Mesendoderm (in vitro differentiated cells): ENCODE results near the gene ACKR2.

Experiments
- DNase-seq: peaks from one replicate; pipeline ENCODE4 v3.0.0; 2013
- H2AK5ac ChIP-seq: 2 replicates; pipeline ENCODE4 v1.6.1; 2013; ENCODE audit warnings: low read length, inconsistent platforms
- H2BK120ac ChIP-seq: 2 replicates; pipeline ENCODE4 v1.6.1; 2013; ENCODE audit warnings: low read depth, mild to moderate bottlenecking, low read length, moderate library complexity, mixed read lengths
- H2BK15ac ChIP-seq: replicated peaks from 2 replicates; pipeline ENCODE4 v1.6.1; 2013; ENCODE audit warnings: low read depth, mild to moderate bottlenecking, moderate library complexity
- H2BK5ac ChIP-seq: 2 replicates; pipeline ENCODE4 v1.6.1; 2013; ENCODE audit warnings: low read length, inconsistent platforms
- H3K18ac ChIP-seq: 2 replicates; pipeline ENCODE4 v1.6.1; 2013; ENCODE audit warnings: mild to moderate bottlenecking, low read length, mixed read lengths
- H3K23ac ChIP-seq: one replicate; pipeline ENCODE4 v1.6.1; 2013; ENCODE audit warnings: low read length
- H3K27ac ChIP-seq: 2 replicates; pipeline ENCODE4 v1.5.1; 2013; ENCODE audit warnings: low read depth, mild to moderate bottlenecking, inconsistent platforms, low read length, moderate library complexity
- H3K27me3 ChIP-seq: 2 replicates; pipeline ENCODE4 v1.6.1; 2013; ENCODE audit warnings: low read length, control low read depth, mild to moderate bottlenecking, inconsistent platforms; ENCODE audit not compliant: insufficient read depth, poor library complexity
- H3K36me3 ChIP-seq: 2 replicates; pipeline ENCODE4 v1.6.1; 2013; ENCODE audit warnings: low read length, inconsistent platforms; ENCODE audit not compliant: control insufficient read depth, insufficient read depth
- H3K4ac ChIP-seq: one replicate; pipeline ENCODE4 v1.6.1; 2013; ENCODE audit warnings: low read depth, mild to moderate bottlenecking, low read length, moderate library complexity
- H3K4me1 ChIP-seq: 2 replicates; pipeline ENCODE4 v1.6.1; 2013; ENCODE audit warnings: low read depth, low read length, inconsistent platforms; ENCODE audit not compliant: control insufficient read depth
- H3K4me2 ChIP-seq: 2 replicates; pipeline ENCODE4 v1.6.1; 2013; ENCODE audit warnings: low read length
- H3K4me3 ChIP-seq: 2 replicates; pipeline ENCODE4 v1.5.1; 2013; ENCODE audit warnings: mild to moderate bottlenecking, low read length
- H3K56ac ChIP-seq: one replicate; pipeline ENCODE4 v1.6.1; 2013; ENCODE audit warnings: low read length
- H3K79me1 ChIP-seq: 2 replicates; pipeline ENCODE4 v1.6.1; 2013; ENCODE audit warnings: low read length, inconsistent platforms
- H3K79me2 ChIP-seq: 2 replicates; pipeline ENCODE4 v1.6.1; 2013; ENCODE audit warnings: mild to moderate bottlenecking, low read length; ENCODE audit not compliant: control insufficient read depth, insufficient read depth
- H3K9ac ChIP-seq: 2 replicates; pipeline ENCODE4 v1.6.1; 2013; ENCODE audit warnings: low read length, inconsistent platforms
- H4K5ac ChIP-seq: one replicate; pipeline ENCODE4 v1.6.1; 2013; ENCODE audit warnings: low read length
- H4K8ac ChIP-seq: one replicate; pipeline ENCODE4 v1.6.1; 2013; ENCODE audit warnings: low read depth, mild to moderate bottlenecking, control low read depth, low read length, moderate library complexity
- WGBS: extraction: QIAGEN DNeasy Blood & Tissue Kit; methylation state at CpG from one replicate; pipeline ENCODE4 v1.1.7; 2013; ENCODE audit warnings: low lambda C conversion rate, missing lambda C conversion rate; ENCODE audit not compliant: insufficient coverage; ENCODE audit errors: extremely low coverage; 5-methylcytosine and 5-hydroxymethylcytosine counted together

ACKR2 gene

GRCh38 chr3:42849017-42849416 lies 39.8 kb downstream of the ACKR2 start:
- WGBS = no CpG with 5 or more reads among the region's 7 CpGs
- Histone ChIP-seq H2BK5ac (no peak overlapping the region), H4K5ac (no peak overlapping the region), H3K36me3 (no peaks in the 10 kb centered on the region), H3K4me2 (no peak overlapping the region), H3K79me1 (no peaks in the 10 kb centered on the region), H3K9ac (no peak overlapping the region), H3K27ac (no peak overlapping the region), H3K4me1 (peaks cover 4% of the 10 kb centered on the region), H3K4me3 (no peak overlapping the region), H3K27me3 (no peaks in the 10 kb centered on the region), H3K23ac (no peak overlapping the region), H3K18ac (no peak overlapping the region), H3K56ac (no peak overlapping the region), H2AK5ac (no peak overlapping the region), H3K4ac (no peak overlapping the region), H3K79me2 (no peaks in the 10 kb centered on the region), H2BK120ac (no peak overlapping the region), H2BK15ac (no peak overlapping the region), H4K8ac (no peak overlapping the region)
- DNase-seq = no peak

GRCh38 chr3:42850263-42850662 lies 41.0 kb downstream of the ACKR2 start:
- H3K9ac ChIP-seq = no peak overlapping the region
- no peak overlapping the region for H4K5ac ChIP-seq
- no CpG with 5 or more reads among the region's 3 CpGs for WGBS
- no peak overlapping the region for H2BK5ac ChIP-seq
- no peaks in the 10 kb centered on the region for H3K4me1 ChIP-seq
- no peaks in the 10 kb centered on the region for H3K36me3 ChIP-seq
- no peak overlapping the region for H3K4me3 ChIP-seq
- H3K79me2 ChIP-seq = no peaks in the 10 kb centered on the region
- no peak overlapping the region for H4K8ac ChIP-seq
- H3K56ac ChIP-seq = no peak overlapping the region
- no peak overlapping the region for H3K4me2 ChIP-seq
- H2BK15ac ChIP-seq = no peak overlapping the region
- H3K27ac ChIP-seq = no peak overlapping the region
- no peak overlapping the region for H2AK5ac ChIP-seq
- no peak overlapping the region for H3K18ac ChIP-seq
- no peak overlapping the region for H3K23ac ChIP-seq
- H3K79me1 ChIP-seq = no peaks in the 10 kb centered on the region
- no peak for DNase-seq
- no peak overlapping the region for H3K4ac ChIP-seq
- H2BK120ac ChIP-seq = no peak overlapping the region
- H3K27me3 ChIP-seq = no peaks in the 10 kb centered on the region

GRCh38 chr3:42851228-42851834 lies 42.1 kb downstream of the ACKR2 start:
- no peaks in the 10 kb centered on the region for H3K27me3 ChIP-seq
- no peak for DNase-seq

GRCh38 chr3:42852441-42852840 lies 43.2 kb downstream of the ACKR2 start:
- H3K9ac ChIP-seq = no peak overlapping the region
- no peak overlapping the region for H3K27ac ChIP-seq
- H3K79me2 ChIP-seq = no peaks in the 10 kb centered on the region
- no peak overlapping the region for H2BK15ac ChIP-seq
- H3K56ac ChIP-seq = no peak overlapping the region
- no peak for DNase-seq
- H3K23ac ChIP-seq = no peak overlapping the region
- H2AK5ac ChIP-seq = no peak overlapping the region
- H4K5ac ChIP-seq = no peak overlapping the region
- no peak overlapping the region for H3K4ac ChIP-seq
- H3K4me1 ChIP-seq = no peaks in the 10 kb centered on the region
- no peak overlapping the region for H3K4me2 ChIP-seq
- no peaks in the 10 kb centered on the region for H3K27me3 ChIP-seq
- H3K79me1 ChIP-seq = no peaks in the 10 kb centered on the region
- H3K36me3 ChIP-seq = no peaks in the 10 kb centered on the region
- H4K8ac ChIP-seq = no peak overlapping the region
- H3K4me3 ChIP-seq = no peak overlapping the region
- no CpG with 5 or more reads among the region's 2 CpGs for WGBS
- H3K18ac ChIP-seq = no peak overlapping the region
- no peak overlapping the region for H2BK120ac ChIP-seq
- H2BK5ac ChIP-seq = no peak overlapping the region

More at GRCh38 chr3:42851228-42851834, 42.1 kb downstream of the ACKR2 start:
- no peaks in the 10 kb centered on the region for H3K79me2 ChIP-seq
- H2AK5ac ChIP-seq = no peak overlapping the region
- H3K36me3 ChIP-seq = no peaks in the 10 kb centered on the region
- no peak overlapping the region for H2BK5ac ChIP-seq
- no peaks in the 10 kb centered on the region for H3K4me1 ChIP-seq
- no peak overlapping the region for H4K8ac ChIP-seq
- H3K23ac ChIP-seq = no peak overlapping the region
- no peak overlapping the region for H3K56ac ChIP-seq
- H3K18ac ChIP-seq = no peak overlapping the region
- H3K4me2 ChIP-seq = no peak overlapping the region
- no peak overlapping the region for H3K27ac ChIP-seq
- H4K5ac ChIP-seq = no peak overlapping the region
- no CpG with 5 or more reads among the region's 6 CpGs for WGBS
- no peak overlapping the region for H3K4me3 ChIP-seq
- H2BK15ac ChIP-seq = no peak overlapping the region
- H2BK120ac ChIP-seq = no peak overlapping the region
- no peaks in the 10 kb centered on the region for H3K79me1 ChIP-seq
- no peak overlapping the region for H3K4ac ChIP-seq
- no peak overlapping the region for H3K9ac ChIP-seq

- Histone ChIP-seq H3K27me3 (no peaks in the 10 kb centered on the region), H2AK5ac (no peak overlapping the region), H3K79me2 (no peaks in the 10 kb centered on the region), H2BK15ac (no peak overlapping the region), H4K8ac (no peak overlapping the region), H3K23ac (no peak overlapping the region), H3K79me1 (no peaks in the 10 kb centered on the region), H3K18ac (no peak overlapping the region), H3K56ac (no peak overlapping the region), H2BK120ac (no peak overlapping the region), H3K27ac (no peak overlapping the region), H3K4me2 (no peak overlapping the region), H3K4me3 (no peak overlapping the region), H4K5ac (no peak overlapping the region), H2BK5ac (no peak overlapping the region), H3K36me3 (no peaks in the 10 kb centered on the region), H3K4ac (no peak overlapping the region), H3K4me1 (no peaks in the 10 kb centered on the region), H3K9ac (no peak overlapping the region)
- no CpG with 5 or more reads among the region's 1 CpG for WGBS
- no peak for DNase-seq
These were observed 43.8 kb downstream of the ACKR2 start for GRCh38 chr3:42853056-42853455.

GRCh38 chr3:42853739-42854302 lies 44.6 kb downstream of the ACKR2 start:
- Histone ChIP-seq H3K36me3 (no peaks in the 10 kb centered on the region), H2BK120ac (no peak overlapping the region), H4K8ac (no peak overlapping the region), H3K4me1 (no peaks in the 10 kb centered on the region), H3K79me1 (no peaks in the 10 kb centered on the region), H3K23ac (no peak overlapping the region), H3K27me3 (no peaks in the 10 kb centered on the region), H3K4ac (no peak overlapping the region), H3K56ac (no peak overlapping the region), H2BK15ac (no peak overlapping the region), H2BK5ac (no peak overlapping the region), H3K27ac (no peak overlapping the region), H3K18ac (no peak overlapping the region), H3K79me2 (no peaks in the 10 kb centered on the region), H3K4me3 (no peak overlapping the region), H3K4me2 (no peak overlapping the region), H3K9ac (no peak overlapping the region), H2AK5ac (no peak overlapping the region), H4K5ac (no peak overlapping the region)
- no CpG with 5 or more reads among the region's 4 CpGs for WGBS
- DNase-seq = no peak
